GM21717 (cell line): ENCODE data around the gene IGFBP5.

ENCODE experiments used
- ATAC-seq: cut with Tn5 transposase; IDR thresholded peaks from one replicate; pipeline ENCODE4 v1.9.1; 2021; ENCODE audit warnings: mild to moderate bottlenecking, moderate library complexity; ENCODE audit not compliant: unreplicated experiment

IGFBP5 gene

GRCh38 chr2:216670266-216671080, 24.9 kb downstream of the IGFBP5 start:
- no peak for ATAC-seq

DNA sequence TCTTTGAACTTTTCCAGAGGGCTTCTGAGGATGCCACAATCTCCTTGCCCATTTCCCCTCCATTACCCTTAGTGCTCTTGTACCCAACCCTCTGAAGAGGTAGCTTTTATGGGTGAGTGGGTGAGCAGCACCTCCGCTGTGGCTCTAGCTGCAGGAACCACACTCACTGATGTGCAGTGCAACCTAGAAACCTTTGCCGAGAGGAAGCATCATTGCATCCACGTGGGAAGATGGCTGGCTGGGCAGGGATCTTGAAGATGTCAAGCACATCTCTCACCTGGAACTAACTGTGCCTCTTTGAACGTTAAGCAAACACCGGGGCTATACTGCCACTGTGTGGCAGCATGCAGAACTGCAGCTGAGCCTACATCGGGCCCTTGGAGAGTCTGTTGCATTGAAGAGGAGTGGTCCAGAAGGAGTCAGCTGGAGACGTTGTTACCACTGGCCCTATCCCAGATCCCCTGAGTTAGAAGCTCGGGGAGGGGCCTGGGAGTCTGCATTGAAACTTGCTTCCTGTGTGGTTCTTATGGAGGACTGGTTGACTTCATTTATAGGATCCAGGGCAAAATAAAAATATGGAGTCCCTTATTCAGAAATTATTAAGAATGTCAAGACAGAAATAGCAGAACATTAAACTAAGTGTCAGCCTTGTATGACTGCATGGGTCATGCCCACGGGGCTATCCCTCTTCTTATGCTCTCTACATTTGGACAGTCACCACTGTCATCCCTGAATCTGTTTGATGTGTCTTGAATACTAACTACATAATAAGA, 28.7 kb downstream of the IGFBP5 start:
- ATAC-seq: peak; percentile 67

DNA sequence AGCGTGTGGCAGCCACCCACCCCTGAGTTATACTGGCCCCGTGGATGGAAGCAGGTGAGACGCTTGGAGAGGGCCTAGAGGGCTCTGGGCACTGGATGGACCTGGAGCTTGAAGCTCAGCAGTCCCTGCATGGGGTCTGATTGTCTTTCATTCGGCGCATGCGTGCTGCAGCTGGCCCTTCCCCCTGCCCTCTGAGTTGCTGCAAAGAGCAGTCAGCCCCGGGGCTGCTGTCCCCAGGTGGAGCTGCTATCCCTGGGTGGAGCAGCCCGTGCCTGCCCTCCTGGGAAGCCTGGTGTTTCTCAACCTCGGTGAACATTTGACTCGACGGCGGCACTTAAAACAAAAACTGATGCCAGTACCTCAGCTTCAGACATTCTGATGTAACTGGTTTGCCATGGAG, 29.6 kb downstream of the IGFBP5 start:
- ATAC-seq: no peak

- no peak for ATAC-seq
These were observed 30.1 kb downstream of the IGFBP5 start for GRCh38 chr2:216665242-216665641.

GRCh38 chr2:216664593-216665034, 30.7 kb downstream of the IGFBP5 start:
- no peak for ATAC-seq

GRCh38 chr2:216663846-216664245, 31.5 kb downstream of the IGFBP5 start:
- ATAC-seq: no peak

GRCh38 chr2:216663106-216663505, 32.2 kb downstream of the IGFBP5 start:
- ATAC-seq: no peak

- ATAC-seq: no peak
These were observed 33.5 kb downstream of the IGFBP5 start for GRCh38 chr2:216661639-216662375.

DNA sequence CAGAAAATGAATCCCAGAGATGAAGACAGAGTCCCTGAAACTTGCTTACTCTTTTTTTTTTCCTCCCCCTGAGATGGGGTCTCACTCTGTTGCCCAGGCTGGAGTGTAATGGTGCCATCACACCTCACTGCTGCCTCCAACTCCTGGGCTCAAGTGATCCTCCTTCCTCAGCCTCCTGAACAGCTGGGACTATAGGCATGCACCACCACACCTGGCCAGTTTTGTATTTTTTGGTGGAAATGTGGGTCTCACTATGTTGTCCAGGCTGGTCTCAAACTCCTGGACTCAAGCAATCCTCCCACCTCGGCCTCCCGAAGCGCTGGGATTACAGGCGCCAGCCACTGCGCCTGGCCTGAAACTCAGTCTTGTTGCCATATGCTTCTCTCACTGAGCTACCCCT, 34.3 kb downstream of the IGFBP5 start:
- ATAC-seq: no peak

DNA sequence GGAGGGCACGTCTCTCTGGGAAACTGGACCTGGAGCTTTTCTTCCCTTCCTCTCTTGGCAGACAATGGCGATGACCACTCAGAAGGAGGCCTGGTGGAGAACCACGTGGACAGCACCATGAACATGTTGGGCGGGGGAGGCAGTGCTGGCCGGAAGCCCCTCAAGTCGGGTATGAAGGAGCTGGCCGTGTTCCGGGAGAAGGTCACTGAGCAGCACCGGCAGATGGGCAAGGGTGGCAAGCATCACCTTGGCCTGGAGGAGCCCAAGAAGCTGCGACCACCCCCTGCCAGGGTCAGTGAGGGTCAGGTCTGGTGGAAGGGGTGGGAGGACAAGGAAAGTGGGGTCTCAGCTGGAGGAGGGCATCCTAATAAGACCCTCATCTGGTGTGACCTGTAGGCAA, 34.9 kb downstream of the IGFBP5 start:
- no peak for ATAC-seq

DNA sequence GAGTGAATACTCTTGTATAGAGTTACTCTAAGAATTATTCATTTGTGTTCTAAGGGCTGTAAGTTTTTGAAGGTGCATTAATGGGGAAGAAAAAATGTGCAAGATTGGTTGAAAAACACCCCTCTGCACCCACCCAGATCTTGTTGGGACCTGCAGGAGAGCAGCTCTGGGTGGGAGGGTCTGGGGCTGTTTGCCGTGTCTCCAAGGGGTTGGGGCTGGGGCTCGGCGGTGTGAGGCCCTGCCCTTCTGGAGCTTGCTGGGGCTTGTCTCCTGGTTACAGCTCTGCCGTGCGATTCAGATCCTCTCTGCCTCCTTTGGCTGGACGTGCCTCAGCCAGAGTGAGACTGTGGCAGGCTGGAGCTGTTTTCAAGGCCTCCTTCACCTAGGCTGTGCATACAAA, 36.1 kb downstream of the IGFBP5 start:
- ATAC-seq: no peak

GRCh38 chr2:216658757-216659156, 36.6 kb downstream of the IGFBP5 start:
- ATAC-seq: no peak

- ATAC-seq: no peak
These were observed 37.4 kb downstream of the IGFBP5 start for GRCh38 chr2:216657980-216658379.

GRCh38 chr2:216657086-216657855, 38.1 kb downstream of the IGFBP5 start:
- no peak for ATAC-seq

DNA sequence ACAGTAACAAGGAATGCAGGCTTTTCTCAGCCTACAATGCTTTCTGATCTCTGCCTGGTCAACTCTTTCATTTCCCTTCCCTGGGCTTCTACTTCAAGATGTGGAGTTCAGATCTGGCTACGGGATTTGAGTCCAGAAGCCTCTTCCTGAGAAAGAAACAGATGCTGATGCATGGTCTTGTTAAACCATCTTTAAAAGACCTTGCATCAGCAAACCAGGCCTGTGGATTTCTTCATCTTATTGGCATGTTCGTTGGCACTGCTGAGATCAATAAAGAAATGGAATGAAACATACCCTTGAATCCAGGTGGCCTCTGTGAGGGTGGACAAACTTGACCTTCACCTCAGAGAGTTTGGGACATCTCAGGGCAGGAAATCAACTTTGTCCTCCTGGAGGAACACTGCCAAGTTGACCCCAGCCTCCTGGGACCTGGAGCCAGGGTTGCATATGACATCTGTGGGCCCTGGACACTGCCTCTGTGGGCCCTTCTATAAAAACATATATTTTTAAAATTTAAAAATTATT, 40.8 kb downstream of the IGFBP5 start:
- ATAC-seq: no peak

- no peak for ATAC-seq
These were observed 41.4 kb downstream of the IGFBP5 start for GRCh38 chr2:216653931-216654365.

- ATAC-seq: no peak
These were observed 42.1 kb downstream of the IGFBP5 start for GRCh38 chr2:216653093-216653799.

DNA sequence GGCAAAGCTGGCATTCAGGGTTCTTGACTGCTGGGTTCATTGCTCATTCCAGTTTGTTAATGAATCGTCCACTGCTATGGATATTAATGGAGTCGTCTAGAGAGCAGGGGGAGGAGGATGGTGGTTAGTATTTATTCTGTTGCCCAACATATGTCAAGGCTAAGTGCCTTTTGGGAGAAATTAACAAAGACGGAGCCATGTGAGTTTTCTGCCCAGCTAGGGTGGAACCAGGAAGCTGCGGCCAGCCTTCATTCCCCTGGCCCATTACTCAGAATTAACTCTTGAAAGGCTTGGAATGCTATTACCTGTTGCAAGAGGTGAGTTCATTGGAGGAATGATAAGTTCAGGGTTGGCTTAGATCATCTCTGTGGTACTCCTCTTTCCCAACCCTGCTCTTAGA, 42.8 kb downstream of the IGFBP5 start:
- ATAC-seq: no peak

DNA sequence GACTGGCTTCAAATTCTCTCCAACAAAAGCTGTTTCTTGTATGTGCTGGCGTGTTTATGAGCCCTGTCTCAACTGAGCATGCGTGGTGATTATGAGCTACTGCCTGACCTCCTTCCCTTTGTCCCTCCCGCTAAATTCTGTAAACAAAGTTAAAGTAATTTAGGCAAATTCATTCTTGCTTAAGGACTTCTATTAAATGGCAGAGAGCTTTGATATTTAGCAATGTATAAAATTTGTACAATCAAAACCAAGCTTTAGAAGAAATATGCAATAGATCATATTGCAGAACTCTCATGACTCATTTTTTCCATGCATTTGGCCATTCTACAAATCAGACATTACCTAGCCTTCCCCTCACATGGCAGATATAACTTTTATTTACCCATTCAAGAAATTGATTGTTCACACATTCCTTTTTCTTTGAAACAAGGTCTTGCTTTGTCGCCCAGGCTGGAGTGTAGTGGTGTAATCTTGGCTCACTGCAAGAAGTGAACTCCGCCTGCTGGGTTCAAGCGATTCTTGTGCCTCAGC, 43.9 kb downstream of the IGFBP5 start:
- ATAC-seq: no peak
